ENCODE data around the gene RIPK1.

DNA sequence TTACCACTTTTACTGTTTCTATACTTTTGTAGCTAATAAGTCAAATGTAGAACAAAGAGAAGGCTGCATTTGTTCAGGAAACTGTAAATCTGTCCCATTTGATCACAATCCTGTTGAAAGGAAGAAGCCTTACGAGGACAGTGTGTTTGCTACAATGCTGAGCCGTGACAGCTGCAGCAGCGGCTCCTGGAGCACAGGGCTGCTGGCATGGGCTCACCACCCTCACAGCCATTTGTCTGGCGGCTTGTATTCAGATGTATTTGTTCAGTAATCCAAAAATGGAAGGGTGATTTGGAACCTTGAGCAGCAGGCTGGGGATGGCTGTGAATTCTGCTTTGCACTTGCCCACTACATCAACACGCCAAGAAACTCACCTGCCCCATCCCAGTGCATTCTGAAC, 83.4 kb downstream of the RIPK1 start:
- TF ChIP-seq, protein P1, sequence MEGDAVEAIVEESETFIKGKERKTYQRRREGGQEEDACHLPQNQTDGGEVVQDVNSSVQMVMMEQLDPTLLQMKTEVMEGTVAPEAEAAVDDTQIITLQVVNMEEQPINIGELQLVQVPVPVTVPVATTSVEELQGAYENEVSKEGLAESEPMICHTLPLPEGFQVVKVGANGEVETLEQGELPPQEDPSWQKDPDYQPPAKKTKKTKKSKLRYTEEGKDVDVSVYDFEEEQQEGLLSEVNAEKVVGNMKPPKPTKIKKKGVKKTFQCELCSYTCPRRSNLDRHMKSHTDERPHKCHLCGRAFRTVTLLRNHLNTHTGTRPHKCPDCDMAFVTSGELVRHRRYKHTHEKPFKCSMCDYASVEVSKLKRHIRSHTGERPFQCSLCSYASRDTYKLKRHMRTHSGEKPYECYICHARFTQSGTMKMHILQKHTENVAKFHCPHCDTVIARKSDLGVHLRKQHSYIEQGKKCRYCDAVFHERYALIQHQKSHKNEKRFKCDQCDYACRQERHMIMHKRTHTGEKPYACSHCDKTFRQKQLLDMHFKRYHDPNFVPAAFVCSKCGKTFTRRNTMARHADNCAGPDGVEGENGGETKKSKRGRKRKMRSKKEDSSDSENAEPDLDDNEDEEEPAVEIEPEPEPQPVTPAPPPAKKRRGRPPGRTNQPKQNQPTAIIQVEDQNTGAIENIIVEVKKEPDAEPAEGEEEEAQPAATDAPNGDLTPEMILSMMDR (IDR thresholded peaks at IDR 0.05) = no peak
- TF ChIP-seq EZH2phosphoT487 (IDR thresholded peaks at IDR 0.05; ENCODE audit: borderline replicate concordance, low read depth) = no peak
- no peak for TF ChIP-seq CHD2 (IDR thresholded peaks at IDR 0.05; ENCODE audit: low read length, partially characterized antibody)
- TF ChIP-seq, protein P2, sequence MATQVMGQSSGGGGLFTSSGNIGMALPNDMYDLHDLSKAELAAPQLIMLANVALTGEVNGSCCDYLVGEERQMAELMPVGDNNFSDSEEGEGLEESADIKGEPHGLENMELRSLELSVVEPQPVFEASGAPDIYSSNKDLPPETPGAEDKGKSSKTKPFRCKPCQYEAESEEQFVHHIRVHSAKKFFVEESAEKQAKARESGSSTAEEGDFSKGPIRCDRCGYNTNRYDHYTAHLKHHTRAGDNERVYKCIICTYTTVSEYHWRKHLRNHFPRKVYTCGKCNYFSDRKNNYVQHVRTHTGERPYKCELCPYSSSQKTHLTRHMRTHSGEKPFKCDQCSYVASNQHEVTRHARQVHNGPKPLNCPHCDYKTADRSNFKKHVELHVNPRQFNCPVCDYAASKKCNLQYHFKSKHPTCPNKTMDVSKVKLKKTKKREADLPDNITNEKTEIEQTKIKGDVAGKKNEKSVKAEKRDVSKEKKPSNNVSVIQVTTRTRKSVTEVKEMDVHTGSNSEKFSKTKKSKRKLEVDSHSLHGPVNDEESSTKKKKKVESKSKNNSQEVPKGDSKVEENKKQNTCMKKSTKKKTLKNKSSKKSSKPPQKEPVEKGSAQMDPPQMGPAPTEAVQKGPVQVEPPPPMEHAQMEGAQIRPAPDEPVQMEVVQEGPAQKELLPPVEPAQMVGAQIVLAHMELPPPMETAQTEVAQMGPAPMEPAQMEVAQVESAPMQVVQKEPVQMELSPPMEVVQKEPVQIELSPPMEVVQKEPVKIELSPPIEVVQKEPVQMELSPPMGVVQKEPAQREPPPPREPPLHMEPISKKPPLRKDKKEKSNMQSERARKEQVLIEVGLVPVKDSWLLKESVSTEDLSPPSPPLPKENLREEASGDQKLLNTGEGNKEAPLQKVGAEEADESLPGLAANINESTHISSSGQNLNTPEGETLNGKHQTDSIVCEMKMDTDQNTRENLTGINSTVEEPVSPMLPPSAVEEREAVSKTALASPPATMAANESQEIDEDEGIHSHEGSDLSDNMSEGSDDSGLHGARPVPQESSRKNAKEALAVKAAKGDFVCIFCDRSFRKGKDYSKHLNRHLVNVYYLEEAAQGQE (IDR thresholded peaks at IDR 0.05; ENCODE audit: low read depth, low read length) = no peak
- no peak for TF ChIP-seq FOXM1 (IDR thresholded peaks at IDR 0.05; ENCODE audit: low read depth)

Data from SK-N-SH (cell line).